ENCODE results near the gene NRDC. TPM values are rescaled to one million over a fixed set of nuclear protein-coding genes. Genes with fewer than 3 reads are reported as not detected.

Gene NRDC
- total RNA-seq, 1 donor from 2014 or later: 127 TPM

- TF ChIP-seq CTCF (IDR thresholded peaks at IDR 0.05; ENCODE audit: partially characterized antibody, unreplicated experiment): no peak
- no peak overlapping the region for H3K27ac Mint-ChIP-seq (ENCODE audit: unreplicated experiment)
- H3K27me3 Mint-ChIP-seq (ENCODE audit: unreplicated experiment): no peaks in the 10 kb centered on the region
- H3K9me3 Mint-ChIP-seq (ENCODE audit: unreplicated experiment): no peaks in the 10 kb centered on the region
- H3K36me3 Mint-ChIP-seq (ENCODE audit: unreplicated experiment): no peaks in the 10 kb centered on the region
- H3K4me1 Mint-ChIP-seq (ENCODE audit: low read depth, unreplicated experiment): peaks cover 1% of the 10 kb centered on the region
- DNase-seq: no peak
- no peak overlapping the region for H3K4me3 Mint-ChIP-seq (ENCODE audit: unreplicated experiment)
These were observed 15.1 kb downstream of the NRDC start for GRCh38 chr1:51863384-51863783.

- Mint-ChIP-seq H3K4me1 (ENCODE audit: low read depth, unreplicated experiment) (peaks cover 1% of the 10 kb centered on the region), H3K9me3 (ENCODE audit: unreplicated experiment) (no peaks in the 10 kb centered on the region), H3K27ac (ENCODE audit: unreplicated experiment) (no peak overlapping the region), H3K4me3 (ENCODE audit: unreplicated experiment) (no peak overlapping the region), H3K36me3 (ENCODE audit: unreplicated experiment) (no peaks in the 10 kb centered on the region), H3K27me3 (ENCODE audit: unreplicated experiment) (no peaks in the 10 kb centered on the region)
- TF ChIP-seq CTCF (IDR thresholded peaks at IDR 0.05; ENCODE audit: partially characterized antibody, unreplicated experiment): no peak
- DNase-seq: no peak
These were observed 16.9 kb downstream of the NRDC start for GRCh38 chr1:51861669-51862068.

GRCh38 chr1:51859735-51860134 lies 18.8 kb downstream of the NRDC start:
- peaks cover 1% of the 10 kb centered on the region for H3K4me1 Mint-ChIP-seq (ENCODE audit: low read depth, unreplicated experiment)
- no peaks in the 10 kb centered on the region for H3K36me3 Mint-ChIP-seq (ENCODE audit: unreplicated experiment)
- no peak for TF ChIP-seq CTCF (IDR thresholded peaks at IDR 0.05; ENCODE audit: partially characterized antibody, unreplicated experiment)
- no peaks in the 10 kb centered on the region for H3K27me3 Mint-ChIP-seq (ENCODE audit: unreplicated experiment)
- H3K4me3 Mint-ChIP-seq (ENCODE audit: unreplicated experiment): no peak overlapping the region
- H3K27ac Mint-ChIP-seq (ENCODE audit: unreplicated experiment): no peak overlapping the region
- no peak for DNase-seq
- H3K9me3 Mint-ChIP-seq (ENCODE audit: unreplicated experiment): no peaks in the 10 kb centered on the region

GRCh38 chr1:51859333-51859732 lies 19.2 kb downstream of the NRDC start:
- Mint-ChIP-seq H3K27ac (ENCODE audit: unreplicated experiment) (no peak overlapping the region), H3K4me1 (ENCODE audit: low read depth, unreplicated experiment) (peaks cover 1% of the 10 kb centered on the region), H3K27me3 (ENCODE audit: unreplicated experiment) (no peaks in the 10 kb centered on the region), H3K36me3 (ENCODE audit: unreplicated experiment) (no peaks in the 10 kb centered on the region), H3K4me3 (ENCODE audit: unreplicated experiment) (no peak overlapping the region), H3K9me3 (ENCODE audit: unreplicated experiment) (no peaks in the 10 kb centered on the region)
- no peak for DNase-seq
- no peak for TF ChIP-seq CTCF (IDR thresholded peaks at IDR 0.05; ENCODE audit: partially characterized antibody, unreplicated experiment)

- TF ChIP-seq CTCF (IDR thresholded peaks at IDR 0.05; ENCODE audit: partially characterized antibody, unreplicated experiment): no peak
- Mint-ChIP-seq H3K9me3 (ENCODE audit: unreplicated experiment) (no peaks in the 10 kb centered on the region), H3K4me1 (ENCODE audit: low read depth, unreplicated experiment) (peaks cover 1% of the 10 kb centered on the region), H3K27me3 (ENCODE audit: unreplicated experiment) (no peaks in the 10 kb centered on the region), H3K27ac (ENCODE audit: unreplicated experiment) (no peak overlapping the region), H3K4me3 (ENCODE audit: unreplicated experiment) (no peak overlapping the region), H3K36me3 (ENCODE audit: unreplicated experiment) (no peaks in the 10 kb centered on the region)
- DNase-seq: no peak
These were observed 19.6 kb downstream of the NRDC start for GRCh38 chr1:51858892-51859291.
